ENCODE data around the gene QKI. TPM values are rescaled to one million over a fixed set of nuclear protein-coding genes. Genes with fewer than 3 reads are reported as not detected.

Gene QKI
- total and polyA plus RNA-seq, 9 donors, result 44.6 to 151 (median 105) TPM

GRCh38 chr6:163420289-163420614, 5.7 kb downstream of the QKI start:
- Histone ChIP-seq H3K27me3 (no peaks in the 10 kb centered on the region), H3K36me3 (no peaks in the 10 kb centered on the region), H3K4me3 (no peak overlapping the region), H3K9me3 (no peaks in the 10 kb centered on the region), H3K27ac (peak overlapping the region in 1 of 2 donors; percentile 62), H3K4me1 (ENCODE audit: insufficient read depth) (peaks cover 10% of the 10 kb centered on the region)
- no peak for TF ChIP-seq CTCF (IDR thresholded peaks at IDR 0.05)
- TF ChIP-seq POLR2A (IDR thresholded peaks at IDR 0.05), result no peak
- TF ChIP-seq EP300 (IDR thresholded peaks at IDR 0.05), result no peak
- no peak for DNase-seq
- intact Hi-C loops (cut with DNase I), result loop anchor here in 3 of 4 donors (10.0 kb wide), 2 partner anchors 535 to 545 kb away; no protein-coding TSS in a partner anchor
- 4 to 8% (median 5%) methylated on average over 2 of the region's 2 CpGs for WGBS, 3 donors

GRCh38 chr6:163422550-163422949, 8.0 kb downstream of the QKI start:
- Histone ChIP-seq H3K36me3 (no peaks in the 10 kb centered on the region), H3K4me1 (ENCODE audit: insufficient read depth) (peaks cover 16% of the 10 kb centered on the region), H3K9me3 (no peaks in the 10 kb centered on the region), H3K27me3 (no peaks in the 10 kb centered on the region), H3K4me3 (no peak overlapping the region), H3K27ac (no peak overlapping the region)
- TF ChIP-seq CTCF (IDR thresholded peaks at IDR 0.05) (no peak), POLR2A (IDR thresholded peaks at IDR 0.05) (no peak), EP300 (IDR thresholded peaks at IDR 0.05) (no peak)
- no peak for DNase-seq
- intact Hi-C loops (cut with DNase I), result loop anchor here in 3 of 4 donors (10.0 kb wide), 2 partner anchors 532 to 542 kb away; no protein-coding TSS in a partner anchor
- 75 to 79% (median 77%) methylated on average over 3 of the region's 3 CpGs for WGBS, 3 donors

- TF ChIP-seq CTCF (IDR thresholded peaks at IDR 0.05) (no peak), EP300 (IDR thresholded peaks at IDR 0.05) (no peak), POLR2A (IDR thresholded peaks at IDR 0.05) (no peak)
- intact Hi-C loops (cut with DNase I), result loop anchor here in 3 of 4 donors (10.0 kb wide), 2 partner anchors 531 to 541 kb away; no protein-coding TSS in a partner anchor
- Histone ChIP-seq H3K4me3 (no peak overlapping the region), H3K27ac (no peak overlapping the region), H3K36me3 (no peaks in the 10 kb centered on the region), H3K27me3 (no peaks in the 10 kb centered on the region), H3K9me3 (no peaks in the 10 kb centered on the region), H3K4me1 (ENCODE audit: insufficient read depth) (peaks cover 16% of the 10 kb centered on the region)
- WGBS, 3 donors, result 69 to 88% (median 72%) methylated on average over 2 of the region's 2 CpGs
- DNase-seq, result no peak
These were observed 9.2 kb downstream of the QKI start for GRCh38 chr6:163423696-163424095.

- Histone ChIP-seq H3K4me3 (no peak overlapping the region), H3K27ac (no peak overlapping the region), H3K4me1 (ENCODE audit: insufficient read depth) (peaks cover 15% of the 10 kb centered on the region), H3K9me3 (no peaks in the 10 kb centered on the region), H3K36me3 (no peaks in the 10 kb centered on the region), H3K27me3 (no peaks in the 10 kb centered on the region)
- 67 to 78% (median 76%) methylated on average over 6 of the region's 6 CpGs for whole genome bisulfite sequencing, 3 donors
- intact Hi-C loops (cut with DNase I), result loop anchor here in 3 of 4 donors (10.0 kb wide), 2 partner anchors 527 to 537 kb away; no protein-coding TSS in a partner anchor
- TF ChIP-seq POLR2A (IDR thresholded peaks at IDR 0.05), result no peak
- peak; percentile 12 to 62 (median 27) for TF ChIP-seq CTCF (IDR thresholded peaks at IDR 0.05)
- no peak for DNase-seq
These were observed 13.2 kb downstream of the QKI start for GRCh38 chr6:163427498-163428254.

Measured in ovary (tissue), 9 donors.